ENCODE data around the gene STK17A.
"Not testable (repeated sequence)": the region's sequence is repeated elsewhere in the genome, so short reads cannot be mapped to it uniquely, and the experiment has no call there.

STK17A gene

DNA sequence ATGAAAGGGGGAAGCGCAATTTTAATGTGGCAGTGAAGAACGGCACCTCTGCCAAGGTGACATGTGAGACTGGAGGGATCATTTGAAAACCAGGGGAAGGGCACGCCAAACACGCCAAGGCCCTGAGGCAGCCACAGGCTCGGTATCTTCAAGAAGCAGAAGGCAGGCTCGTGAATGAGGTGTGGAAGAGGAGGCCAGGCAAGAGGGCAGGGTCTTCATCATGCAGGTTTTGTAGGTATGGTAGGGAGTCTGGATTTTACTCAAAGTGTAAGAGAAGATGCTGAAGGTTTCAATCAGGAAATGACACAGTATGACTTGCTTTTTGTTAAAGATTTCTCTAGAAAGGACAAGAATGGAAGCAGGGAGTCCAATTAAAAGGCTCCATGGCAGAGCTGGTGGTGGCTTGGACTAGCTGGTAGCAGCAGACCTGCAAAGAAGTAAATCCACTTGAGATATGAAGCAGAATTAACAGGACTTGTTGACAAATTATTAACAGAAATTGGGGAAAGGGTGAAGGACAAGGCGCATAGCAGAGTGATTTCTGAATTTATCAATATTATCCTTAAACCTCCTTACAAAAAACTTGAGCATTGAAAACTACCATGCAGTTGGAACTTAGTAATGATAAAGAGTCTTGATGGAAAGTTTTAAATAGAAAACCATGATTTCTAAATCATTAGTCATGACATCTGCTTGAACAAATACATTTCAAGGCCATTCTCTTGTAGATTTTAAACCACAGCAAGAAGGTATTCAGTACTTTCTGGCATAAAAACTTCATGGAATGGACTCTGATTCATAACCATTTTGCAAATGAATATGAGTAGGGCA, 76.0 kb downstream of the STK17A start:
- DNase-seq (ENCODE audit: low read depth in 2 of 2), result no peak

GRCh38 chr7:43659549-43659896, 76.6 kb downstream of the STK17A start:
- DNase-seq (ENCODE audit: low read depth in 2 of 2), result no peak

DNA sequence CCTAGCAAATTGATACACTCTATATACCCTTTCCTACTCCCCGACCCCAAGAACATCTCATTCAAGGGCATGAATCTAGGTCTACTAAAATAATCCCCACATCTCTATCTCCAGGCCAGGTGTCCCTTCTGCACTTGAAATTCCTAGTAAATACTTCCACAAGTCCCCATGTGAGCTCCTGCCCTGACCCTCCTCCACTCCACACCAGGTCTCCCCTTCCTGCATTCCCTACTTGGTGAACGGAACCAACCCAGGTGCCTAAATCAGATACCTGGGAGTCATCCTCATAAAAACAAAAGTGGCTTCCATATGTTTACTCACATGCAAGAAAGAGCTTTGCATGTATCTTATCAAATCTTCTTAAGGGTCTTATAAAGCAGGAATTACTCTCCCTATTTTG, 77.2 kb downstream of the STK17A start:
- DNase-seq (ENCODE audit: low read depth in 2 of 2), result no peak

GRCh38 chr7:43664681-43665080, 81.8 kb downstream of the STK17A start:
- no peak for DNase-seq (ENCODE audit: low read depth in 2 of 2)

DNA sequence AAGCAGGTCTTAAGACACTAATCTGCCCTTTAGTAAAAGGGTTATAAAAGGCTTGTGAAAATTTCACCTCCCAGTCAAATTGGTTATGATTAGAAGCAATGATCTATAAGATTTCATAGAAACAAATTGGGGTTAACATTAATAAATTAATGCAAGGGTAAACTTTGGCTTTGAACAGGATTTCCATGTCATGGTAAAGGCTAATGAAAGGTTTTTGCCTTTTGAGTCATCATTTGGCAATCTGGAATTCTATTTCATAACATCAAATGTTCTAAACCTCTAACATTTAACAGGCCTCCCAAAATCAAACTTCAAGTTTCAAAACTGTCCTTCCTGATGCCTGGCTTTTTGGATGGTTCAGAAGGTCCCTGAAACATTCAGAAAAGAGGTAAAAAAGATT, 84.0 kb downstream of the STK17A start:
- no peak for DNase-seq (ENCODE audit: low read depth in 2 of 2)

- DNase-seq (ENCODE audit: low read depth in 2 of 2), result no peak
These were observed 85.1 kb downstream of the STK17A start for GRCh38 chr7:43668035-43668434.

DNA sequence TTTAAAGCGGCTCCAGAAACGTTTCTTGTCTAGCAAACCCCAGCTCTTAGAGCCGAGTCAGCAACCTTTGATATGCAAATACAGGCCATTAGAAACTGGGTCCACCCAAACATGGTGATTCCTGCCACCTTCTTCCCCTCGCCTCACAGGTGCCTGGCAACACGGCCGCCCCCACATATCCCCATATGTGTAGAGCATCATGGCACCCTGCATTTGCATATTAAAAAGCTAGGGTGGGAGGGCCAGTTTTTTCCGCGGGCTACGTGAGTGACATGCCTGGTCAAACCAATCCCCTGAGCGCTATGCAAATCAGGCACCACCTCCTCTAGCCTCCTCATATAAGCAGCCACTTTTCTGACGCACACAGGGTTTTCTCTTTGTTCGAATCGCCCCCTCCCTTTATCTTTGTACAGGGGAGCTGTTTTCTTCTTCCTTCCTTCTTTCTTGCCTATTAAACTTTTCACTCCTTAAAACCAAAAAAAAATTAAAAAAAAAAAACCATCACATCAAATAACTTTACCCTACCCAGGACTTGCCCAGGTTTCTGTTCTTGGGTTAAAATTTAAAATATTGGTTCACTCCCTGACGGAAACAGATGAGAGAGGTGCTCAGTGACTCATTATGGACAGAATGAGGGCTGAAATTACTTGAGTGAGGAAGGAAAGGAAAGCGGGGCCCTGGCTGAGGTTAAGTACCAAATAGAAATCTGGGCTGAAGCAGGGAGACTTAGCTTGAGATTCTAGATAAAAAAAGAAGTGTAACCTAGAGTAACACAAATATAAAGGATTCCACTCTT, 86.6 kb downstream of the STK17A start:
- DNase-seq (ENCODE audit: low read depth in 2 of 2), result no peak

GRCh38 chr7:43671521-43671920, 88.6 kb downstream of the STK17A start:
- no peak for DNase-seq (ENCODE audit: low read depth in 2 of 2)

GRCh38 chr7:43673243-43673976, 90.5 kb downstream of the STK17A start:
- DNase-seq (ENCODE audit: low read depth in 2 of 2), result not testable (repeated sequence)

- DNase-seq (ENCODE audit: low read depth in 2 of 2), result no peak
These were observed 91.9 kb downstream of the STK17A start for GRCh38 chr7:43674559-43675436.

Data from stimulated activated CD8-positive, alpha-beta memory T cell treated with anti-CD3 and anti-CD28 coated beads, Interleukin-2, amount 100 ng/mL, for 1 hour (primary cell).